K562 (cell line): ENCODE measurements around the gene HSPA1B. TPM values are rescaled to one million over a fixed set of nuclear protein-coding genes. Genes with fewer than 3 reads are reported as not detected.

Source experiments
- BACH1 ChIP-seq: fragments of 200-800 bp; sonication (Bioruptor generic); IDR thresholded peaks from 2 replicates; pipeline ENCODE4 v1.6.1; 2016; ENCODE audit warnings: missing genetic modification characterization, missing compliant biosample characterization
- BCLAF1 ChIP-seq, 2 experiments: fragments of 450-650 bp in 1 of 2; IDR thresholded peaks; 2 replicates each; pipeline ENCODE4 v1.6.1; 2011 to 2017; ENCODE audit warnings: low read depth in 2 of 2, antibody characterized with exemption in 1 of 2, borderline replicate concordance in 1 of 2, low read length in 1 of 2, mild to moderate bottlenecking in 1 of 2, mixed read lengths in 1 of 2; ENCODE audit not compliant: control insufficient read depth in 1 of 2
- CHD7 ChIP-seq: fragments of 200-600 bp; sonication (generic); IDR thresholded peaks from one replicate; pipeline ENCODE4 v1.6.1; 2012; ENCODE audit warnings: mild to moderate bottlenecking, low read depth, low read length, inconsistent platforms
- MLLT1 ChIP-seq, 2 experiments: fragments of 450-650 bp; IDR thresholded peaks; 2 replicates each; pipeline ENCODE4 v1.6.1; 2016
- SP1 ChIP-seq: sonication (generic); formaldehyde crosslinking; IDR thresholded peaks from 2 replicates; pipeline ENCODE4 v1.8.1; 2022; ENCODE audit warnings: mild to moderate bottlenecking, missing genetic modification reagents
- TAF1 ChIP-seq: IDR thresholded peaks from 2 replicates; pipeline ENCODE4 v1.6.1; 2011; ENCODE audit warnings: mild to moderate bottlenecking, low read length, moderate library complexity; ENCODE audit not compliant: insufficient read depth, control insufficient read depth, severe bottlenecking; ENCODE audit errors: extremely low read depth
- polyA plus RNA-seq, 8 experiments: library from polyadenylated mRNA; depleted of rRNA in 4 of 8; stranded (reverse) in 5 of 8; unstranded in 3 of 8; fragments of >200 nt; fragmentation: Nextera tagmentation in 2 of 8; fragmentation: Illumina TruSeq in 1 of 8; extraction: Ambion mirVana in 2 of 8; extraction: Trizol in 1 of 8; gene quantifications; 2 replicates each; pipeline versions ENCODE4 v1.2.1 to v1.2.3, GENCODE V29; 2011 to 2014; ENCODE audit warnings: inconsistent platforms in 1 of 8, missing spikeins in 1 of 8
- total RNA-seq, 7 experiments: library from RNA; depleted of rRNA in 6 of 7; stranded (reverse); fragments of >200 nt in 6 of 7; fragmentation: Illumina TruSeq in 2 of 7; extraction: Trizol in 2 of 7; gene quantifications; 2 replicates each; pipeline versions ENCODE4 v1.2.1 to v1.2.3, GENCODE V29; 2011 to 2021; ENCODE audit warnings: low replicate concordance in 1 of 7

The HSPA1B gene
- total and polyA plus RNA-seq, 9 of the 15 experiments (the other 6 are each of a cell fraction or from before 2014, with no cell fraction given), result 0.27 to 227 (median 51.2) TPM

- no peak for TF ChIP-seq CHD7
- TF ChIP-seq BCLAF1 (IDR thresholded peaks at IDR 0.05; ENCODE audit: borderline replicate concordance in 1 of 2, control insufficient read depth in 1 of 2, low read depth in 2 of 2, low read length in 1 of 2), result no peak
- TF ChIP-seq TAF1, result peak; percentile 14
- TF ChIP-seq BACH1, result no peak
- TF ChIP-seq SP1, result peak; percentile 59
- peak; percentile 74 to 78; a peak in 2 of 4 replicates for TF ChIP-seq MLLT1 (IDR thresholded peaks at IDR 0.05)
Measured at GRCh38 chr6:31836474-31837368, 9.2 kb downstream of the HSPA1B start (continued).
